DND-41 (cell line): Measurements from ENCODE around the gene PHACTR1.

Experiments used
- EZH2 ChIP-seq: IDR thresholded peaks from 3 replicates; pipeline ENCODE4 v1.6.1; 2012; ENCODE audit warnings: borderline replicate concordance, low read depth, mild to moderate bottlenecking, moderate library complexity, low read length, inconsistent platforms; ENCODE audit not compliant: severe bottlenecking
- TF ChIP-seq, protein P1 (sequence below): IDR thresholded peaks from 2 replicates; pipeline ENCODE4 v1.5.1; 2012; ENCODE audit warnings: borderline replicate concordance, low read length, moderate library complexity, mild to moderate bottlenecking; ENCODE audit not compliant: poor library complexity, severe bottlenecking; ENCODE audit errors: extremely low read depth

DNA sequence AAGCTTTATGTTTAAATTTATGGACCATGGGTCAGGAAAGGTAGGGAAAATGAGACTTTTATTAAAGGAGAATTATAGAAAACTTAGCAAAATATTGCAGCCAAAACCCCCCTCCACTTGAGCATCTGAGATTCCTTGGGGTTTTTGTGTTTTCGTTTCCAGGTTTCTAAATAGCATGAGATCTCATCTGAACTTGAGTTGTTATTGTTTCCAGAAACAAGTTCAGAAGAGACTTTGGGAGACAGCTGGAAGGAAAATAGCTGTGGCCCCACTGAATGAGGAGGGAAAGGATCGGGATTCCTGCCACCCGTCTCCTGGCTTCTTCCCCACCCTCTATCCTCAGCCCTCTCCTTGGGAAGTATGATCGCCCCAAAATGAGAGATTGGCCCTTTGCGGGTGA is 536.2 kb downstream of the PHACTR1 start:
- TF ChIP-seq, protein P1, sequence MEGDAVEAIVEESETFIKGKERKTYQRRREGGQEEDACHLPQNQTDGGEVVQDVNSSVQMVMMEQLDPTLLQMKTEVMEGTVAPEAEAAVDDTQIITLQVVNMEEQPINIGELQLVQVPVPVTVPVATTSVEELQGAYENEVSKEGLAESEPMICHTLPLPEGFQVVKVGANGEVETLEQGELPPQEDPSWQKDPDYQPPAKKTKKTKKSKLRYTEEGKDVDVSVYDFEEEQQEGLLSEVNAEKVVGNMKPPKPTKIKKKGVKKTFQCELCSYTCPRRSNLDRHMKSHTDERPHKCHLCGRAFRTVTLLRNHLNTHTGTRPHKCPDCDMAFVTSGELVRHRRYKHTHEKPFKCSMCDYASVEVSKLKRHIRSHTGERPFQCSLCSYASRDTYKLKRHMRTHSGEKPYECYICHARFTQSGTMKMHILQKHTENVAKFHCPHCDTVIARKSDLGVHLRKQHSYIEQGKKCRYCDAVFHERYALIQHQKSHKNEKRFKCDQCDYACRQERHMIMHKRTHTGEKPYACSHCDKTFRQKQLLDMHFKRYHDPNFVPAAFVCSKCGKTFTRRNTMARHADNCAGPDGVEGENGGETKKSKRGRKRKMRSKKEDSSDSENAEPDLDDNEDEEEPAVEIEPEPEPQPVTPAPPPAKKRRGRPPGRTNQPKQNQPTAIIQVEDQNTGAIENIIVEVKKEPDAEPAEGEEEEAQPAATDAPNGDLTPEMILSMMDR: no peak
- no peak for TF ChIP-seq EZH2
